GM19351 (cell line): Measurements from ENCODE around the gene PRR12.
A peak's percentile ranks its signal among the peaks of the same experiment; 100 is the strongest.

Experiments
- ATAC-seq: cut with Tn5 transposase; IDR thresholded peaks from one replicate; pipeline ENCODE4 v1.9.1; 2021; ENCODE audit warnings: mild to moderate bottlenecking, moderate library complexity; ENCODE audit not compliant: unreplicated experiment

PRR12 gene

DNA sequence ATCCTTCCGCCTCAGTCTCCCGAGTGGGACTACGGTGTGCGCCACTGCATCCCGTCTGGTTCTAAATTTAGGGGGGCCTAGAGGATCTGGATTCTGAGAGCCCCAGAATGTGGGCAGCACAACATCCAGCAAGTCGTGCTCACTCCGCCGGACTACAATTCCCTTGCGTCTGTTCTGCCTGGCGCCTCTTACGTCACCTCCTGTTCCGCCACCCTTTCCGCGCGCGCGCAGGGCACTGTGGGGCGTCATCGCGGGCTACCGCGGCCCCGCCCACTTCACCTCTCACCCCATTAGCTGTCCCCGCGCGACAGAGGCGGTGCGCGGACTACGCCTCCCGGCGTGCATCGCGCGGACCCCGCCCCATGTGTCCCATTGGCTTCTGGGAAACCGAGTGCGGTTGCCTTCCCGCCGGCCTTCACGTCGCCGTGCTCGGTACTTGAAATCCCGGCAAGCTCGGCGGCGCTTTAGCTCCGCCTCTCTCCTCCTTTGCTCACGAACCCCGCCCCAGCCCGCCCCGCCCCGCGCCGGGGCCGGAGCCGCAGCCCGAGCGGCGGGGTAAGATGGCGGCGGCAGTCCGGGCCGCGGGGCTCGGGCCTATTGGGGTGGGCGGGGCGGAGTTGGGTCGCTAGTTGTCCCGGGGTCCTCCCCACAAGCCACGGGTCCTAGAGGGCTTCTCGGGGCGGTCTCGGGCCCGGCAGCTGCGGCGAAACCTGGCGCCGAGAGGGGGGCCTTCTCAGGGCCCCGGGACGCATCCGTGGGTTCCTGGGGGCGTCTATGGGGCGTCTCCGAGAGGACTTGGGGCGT, 50.9 kb downstream of the PRR12 start, which contains the start of gene SCAF1:
Gene SCAF1, plus strand, starts transcription at position 522 of the 804 bp plus-strand sequence. CDS start 2,818 bp downstream, outside the sequence.
- ATAC-seq, result peak; percentile 51

DNA sequence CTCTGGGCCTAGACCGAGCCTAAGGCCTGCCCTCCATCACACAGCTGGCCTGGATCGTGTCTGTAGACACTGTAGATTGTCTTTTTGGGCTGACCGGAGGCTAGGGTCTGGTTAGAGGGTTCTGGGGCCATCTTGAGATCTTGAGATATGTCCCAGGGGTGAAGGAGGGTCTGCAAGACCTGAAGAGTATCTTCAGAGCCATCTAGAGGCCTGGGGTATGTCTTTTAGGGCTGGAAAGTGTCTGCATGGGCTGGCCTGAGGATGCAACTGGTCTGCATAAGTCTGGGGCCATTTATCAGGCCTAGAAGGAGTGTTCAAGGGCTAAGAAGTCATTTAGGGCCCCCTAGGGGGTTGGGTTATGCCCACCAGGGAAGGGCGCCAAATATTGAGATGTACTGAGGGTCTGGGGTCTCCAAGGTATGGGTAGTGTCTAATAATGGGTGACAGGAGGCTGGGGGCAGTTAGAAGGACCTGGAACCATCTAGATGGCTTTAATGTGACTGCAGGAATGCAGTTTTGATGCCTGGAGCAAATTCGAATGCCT, 51.6 kb downstream of the PRR12 start:
- ATAC-seq, result no peak

DNA sequence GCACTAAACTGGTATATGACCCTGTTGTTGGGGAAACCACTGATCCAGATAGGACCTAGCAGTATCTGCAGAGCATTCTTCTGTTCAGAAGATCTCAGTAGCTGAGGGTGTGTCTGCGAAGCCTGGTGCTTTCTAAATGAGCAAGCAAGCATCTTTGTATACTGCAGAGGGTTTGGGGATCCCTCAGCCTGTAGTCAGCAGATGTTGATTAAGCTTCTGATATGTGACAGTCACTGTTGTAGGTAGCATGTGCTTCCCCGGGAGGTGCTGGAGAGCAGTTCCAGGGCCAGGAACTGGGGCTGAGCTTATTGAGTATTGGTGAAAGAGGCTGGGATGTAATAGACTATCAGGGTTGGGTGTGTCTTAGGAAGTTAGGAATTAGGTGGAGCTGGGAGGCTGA, 52.5 kb downstream of the PRR12 start:
- ATAC-seq, result no peak

DNA sequence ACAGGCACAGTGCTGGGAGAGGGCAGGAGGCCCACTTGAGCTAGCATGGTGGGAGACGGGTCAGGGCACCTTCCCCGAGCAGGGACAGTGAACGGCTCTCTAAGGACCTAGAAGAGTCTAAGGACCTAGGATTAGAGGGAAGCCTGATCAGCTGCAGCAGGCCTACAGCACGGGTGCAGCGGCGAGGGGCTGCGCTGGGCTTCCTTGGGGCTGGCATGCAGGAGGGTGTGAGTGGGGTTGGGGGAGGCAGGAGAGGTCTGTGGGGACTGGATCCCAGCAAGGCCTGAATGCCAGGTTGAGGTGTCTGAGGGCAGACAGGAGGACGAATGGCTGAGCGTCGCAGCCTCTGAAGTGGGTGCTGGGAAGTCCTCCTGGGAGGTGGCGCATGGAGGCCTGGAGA, 54.6 kb downstream of the PRR12 start:
- ATAC-seq, result no peak

DNA sequence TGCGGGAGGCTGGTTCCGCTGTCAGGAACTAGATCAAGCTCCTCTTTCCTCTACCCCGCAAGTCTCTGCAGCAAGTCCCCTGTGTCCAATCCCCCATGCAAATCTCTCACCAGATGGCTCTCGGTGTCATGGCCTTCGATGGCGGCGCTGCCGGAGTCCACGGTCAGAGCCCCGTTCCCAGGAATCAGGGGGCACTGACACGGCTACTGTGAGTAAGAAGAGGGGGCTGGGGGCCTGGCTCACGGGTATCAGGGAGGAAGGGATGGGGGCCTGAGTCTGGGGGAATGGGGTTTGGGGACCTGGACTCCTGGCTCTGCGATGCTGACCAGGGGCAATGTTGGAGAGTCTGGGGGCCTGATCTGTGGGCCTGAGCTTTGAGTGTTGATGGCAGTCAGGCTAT, 55.0 kb downstream of the PRR12 start:
- no peak for ATAC-seq

DNA sequence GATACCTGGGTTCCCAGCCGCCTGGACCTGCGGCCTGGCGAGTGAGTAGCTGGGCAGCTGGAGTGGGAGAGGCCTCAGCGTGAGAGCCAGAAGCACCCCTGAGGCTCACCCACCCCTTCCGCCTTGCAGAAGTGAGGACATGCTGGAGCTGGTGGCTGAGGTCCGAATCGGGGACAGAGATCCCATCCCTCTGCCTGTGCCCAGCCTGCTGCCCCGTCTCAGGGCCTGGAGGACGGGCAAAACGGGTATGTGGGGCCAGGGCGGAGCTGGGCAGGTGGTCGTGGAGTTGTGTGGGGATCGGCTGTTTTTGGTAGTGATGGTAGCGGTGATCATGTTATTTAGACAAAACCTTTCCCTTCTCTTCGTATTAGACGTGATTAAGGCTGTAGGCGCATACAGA, 55.6 kb downstream of the PRR12 start:
- ATAC-seq, result no peak

DNA sequence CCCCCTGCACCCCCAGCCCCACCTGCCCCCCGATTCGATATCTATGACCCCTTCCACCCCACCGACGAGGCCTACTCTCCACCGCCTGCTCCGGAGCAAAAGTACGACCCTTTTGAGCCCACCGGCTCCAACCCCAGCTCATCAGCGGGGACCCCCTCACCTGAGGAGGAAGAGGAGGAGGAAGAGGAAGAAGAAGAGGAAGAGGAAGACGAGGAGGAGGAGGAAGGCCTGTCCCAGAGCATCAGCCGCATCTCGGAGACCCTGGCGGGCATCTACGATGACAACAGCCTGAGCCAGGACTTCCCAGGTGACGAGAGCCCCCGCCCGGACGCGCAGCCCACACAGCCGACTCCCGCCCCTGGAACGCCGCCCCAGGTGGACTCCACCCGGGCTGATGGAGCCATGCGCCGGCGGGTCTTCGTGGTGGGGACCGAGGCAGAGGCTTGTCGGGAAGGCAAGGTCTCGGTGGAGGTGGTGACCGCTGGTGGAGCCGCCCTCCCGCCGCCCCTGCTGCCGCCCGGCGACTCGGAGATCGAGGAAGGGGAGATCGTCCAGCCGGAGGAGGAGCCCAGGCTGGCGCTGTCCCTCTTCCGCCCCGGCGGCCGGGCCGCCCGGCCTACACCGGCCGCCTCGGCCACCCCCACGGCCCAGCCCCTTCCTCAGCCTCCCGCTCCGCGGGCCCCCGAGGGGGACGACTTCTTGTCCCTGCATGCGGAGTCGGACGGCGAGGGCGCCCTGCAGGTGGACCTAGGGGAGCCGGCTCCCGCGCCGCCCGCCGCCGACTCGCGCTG, 60.2 kb downstream of the PRR12 start:
- ATAC-seq, result no peak

DNA sequence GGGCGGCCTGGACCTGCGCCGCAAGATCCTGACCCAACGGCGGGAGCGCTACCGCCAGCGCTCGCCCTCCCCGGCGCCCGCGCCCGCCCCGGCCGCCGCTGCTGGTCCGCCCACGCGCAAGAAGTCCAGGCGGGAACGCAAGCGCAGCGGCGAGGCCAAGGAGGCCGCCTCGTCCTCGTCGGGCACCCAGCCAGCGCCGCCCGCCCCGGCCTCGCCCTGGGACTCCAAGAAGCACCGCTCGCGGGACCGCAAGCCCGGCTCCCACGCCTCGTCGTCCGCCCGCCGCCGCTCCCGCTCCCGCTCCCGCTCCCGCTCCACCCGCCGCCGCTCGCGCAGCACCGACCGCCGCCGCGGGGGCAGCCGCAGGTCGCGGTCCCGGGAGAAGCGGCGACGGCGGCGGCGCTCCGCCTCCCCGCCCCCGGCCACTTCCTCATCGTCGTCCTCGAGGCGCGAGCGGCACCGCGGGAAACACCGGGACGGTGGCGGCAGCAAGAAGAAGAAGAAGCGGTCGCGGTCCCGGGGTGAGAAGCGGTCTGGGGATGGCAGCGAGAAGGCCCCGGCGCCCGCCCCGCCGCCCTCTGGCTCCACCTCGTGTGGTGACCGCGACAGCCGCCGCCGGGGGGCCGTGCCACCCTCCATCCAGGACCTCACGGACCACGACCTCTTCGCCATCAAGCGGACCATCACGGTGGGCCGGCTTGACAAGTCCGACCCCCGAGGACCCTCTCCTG, 61.0 kb downstream of the PRR12 start:
- ATAC-seq, result no peak

DNA sequence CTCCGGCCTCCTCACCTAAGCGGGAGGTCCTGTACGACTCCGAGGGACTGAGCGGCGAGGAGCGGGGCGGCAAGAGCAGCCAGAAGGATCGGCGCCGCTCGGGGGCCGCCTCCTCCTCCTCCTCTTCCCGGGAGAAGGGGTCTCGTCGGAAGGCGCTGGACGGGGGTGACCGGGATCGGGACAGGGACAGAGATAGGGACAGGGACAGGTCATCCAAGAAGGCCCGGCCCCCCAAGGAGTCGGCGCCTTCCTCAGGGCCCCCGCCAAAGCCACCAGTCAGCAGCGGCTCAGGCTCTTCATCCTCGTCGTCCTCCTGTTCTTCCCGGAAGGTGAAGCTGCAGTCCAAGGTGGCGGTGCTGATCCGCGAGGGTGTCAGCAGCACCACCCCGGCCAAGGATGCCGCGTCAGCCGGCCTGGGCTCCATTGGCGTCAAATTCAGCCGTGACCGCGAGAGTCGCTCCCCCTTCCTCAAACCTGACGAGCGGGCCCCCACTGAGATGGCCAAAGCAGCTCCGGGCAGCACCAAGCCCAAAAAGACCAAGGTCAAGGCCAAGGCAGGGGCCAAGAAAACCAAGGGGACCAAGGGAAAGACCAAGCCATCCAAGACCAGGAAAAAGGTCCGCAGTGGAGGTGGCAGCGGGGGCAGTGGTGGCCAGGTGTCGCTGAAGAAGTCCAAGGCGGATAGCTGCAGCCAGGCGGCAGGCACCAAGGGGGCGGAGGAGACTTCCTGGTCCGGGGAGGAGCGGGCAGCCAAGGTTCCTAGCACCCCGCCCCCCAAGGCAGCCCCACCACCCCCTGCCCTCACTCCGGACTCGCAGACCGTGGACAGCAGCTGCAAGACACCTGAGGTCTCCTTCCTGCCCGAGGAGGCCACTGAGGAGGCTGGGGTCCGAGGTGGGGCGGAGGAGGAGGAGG, 61.8 kb downstream of the PRR12 start:
- no peak for ATAC-seq

DNA sequence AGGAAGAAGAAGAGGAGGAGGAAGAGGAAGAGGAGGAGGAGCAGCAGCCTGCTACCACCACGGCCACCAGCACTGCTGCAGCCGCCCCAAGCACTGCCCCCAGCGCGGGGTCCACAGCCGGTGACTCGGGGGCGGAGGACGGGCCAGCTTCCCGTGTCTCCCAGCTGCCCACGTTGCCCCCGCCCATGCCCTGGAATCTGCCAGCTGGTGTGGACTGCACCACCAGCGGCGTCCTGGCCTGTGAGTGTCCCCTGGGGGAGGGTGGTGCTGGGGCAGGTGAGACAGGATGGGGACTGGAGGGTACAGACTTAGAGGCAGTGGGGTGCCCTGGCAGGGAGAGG, 62.5 kb downstream of the PRR12 start:
- ATAC-seq, result no peak

DNA sequence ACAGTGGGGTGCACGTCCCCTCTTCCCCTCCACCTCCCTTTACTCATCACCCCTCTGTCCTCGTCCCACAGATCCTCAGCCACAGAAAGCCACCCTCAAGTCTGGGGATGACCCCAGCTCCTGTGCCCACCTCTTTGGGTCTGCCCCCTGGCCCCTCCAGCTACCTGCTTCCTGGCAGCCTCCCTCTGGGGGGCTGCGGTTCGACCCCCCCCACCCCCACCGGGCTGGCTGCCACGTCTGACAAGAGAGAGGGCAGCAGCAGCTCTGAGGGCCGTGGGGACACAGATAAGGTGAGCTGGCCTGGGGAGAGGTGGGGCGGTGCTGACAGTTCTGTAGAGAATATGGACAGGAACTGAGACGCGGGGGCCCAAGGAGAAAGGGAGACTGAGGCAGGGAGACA, 63.6 kb downstream of the PRR12 start:
- ATAC-seq, result no peak

DNA sequence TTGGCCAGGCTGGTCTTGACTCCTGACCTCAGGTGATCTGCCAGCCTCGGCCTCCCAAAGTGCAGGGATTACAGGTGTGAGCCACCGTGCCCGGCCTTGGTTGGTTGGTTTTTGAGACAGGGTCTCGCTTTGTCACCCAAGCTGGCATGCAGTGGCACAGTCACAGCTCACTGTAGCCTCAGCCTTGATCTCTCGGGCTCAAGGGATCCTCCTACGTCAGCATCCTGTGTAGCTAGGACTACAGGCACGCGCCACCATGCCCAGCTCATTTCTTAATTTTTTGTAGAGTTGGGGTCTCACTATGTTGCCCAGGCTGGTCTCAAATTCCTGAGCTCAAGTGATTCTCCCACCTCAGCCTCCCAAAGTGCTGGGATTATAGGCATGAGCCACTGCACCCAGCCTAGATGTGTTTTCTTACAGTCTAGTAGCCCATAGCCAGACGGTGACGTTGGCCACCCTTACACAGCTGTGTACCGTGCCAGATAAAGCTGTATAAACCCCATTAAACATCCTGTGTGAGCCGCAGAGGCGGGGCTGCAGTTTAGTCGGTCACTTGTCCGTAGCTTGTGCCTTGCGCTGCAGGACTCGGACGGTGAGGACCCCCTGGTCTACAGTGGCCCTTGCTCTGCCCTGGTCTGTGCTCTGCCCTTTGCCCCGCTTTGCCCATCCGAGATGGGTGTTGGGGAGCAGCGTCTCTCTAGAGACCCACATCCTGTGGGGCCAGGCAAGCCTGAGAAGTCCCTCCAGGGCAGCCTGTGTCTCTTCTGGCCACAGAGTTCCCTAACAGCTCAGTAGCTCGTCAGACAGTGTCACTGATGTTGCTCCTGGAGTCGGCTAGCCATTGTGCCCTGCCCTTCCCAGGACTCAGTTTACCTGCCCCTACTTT, 64.8 kb downstream of the PRR12 start:
- no peak for ATAC-seq

DNA sequence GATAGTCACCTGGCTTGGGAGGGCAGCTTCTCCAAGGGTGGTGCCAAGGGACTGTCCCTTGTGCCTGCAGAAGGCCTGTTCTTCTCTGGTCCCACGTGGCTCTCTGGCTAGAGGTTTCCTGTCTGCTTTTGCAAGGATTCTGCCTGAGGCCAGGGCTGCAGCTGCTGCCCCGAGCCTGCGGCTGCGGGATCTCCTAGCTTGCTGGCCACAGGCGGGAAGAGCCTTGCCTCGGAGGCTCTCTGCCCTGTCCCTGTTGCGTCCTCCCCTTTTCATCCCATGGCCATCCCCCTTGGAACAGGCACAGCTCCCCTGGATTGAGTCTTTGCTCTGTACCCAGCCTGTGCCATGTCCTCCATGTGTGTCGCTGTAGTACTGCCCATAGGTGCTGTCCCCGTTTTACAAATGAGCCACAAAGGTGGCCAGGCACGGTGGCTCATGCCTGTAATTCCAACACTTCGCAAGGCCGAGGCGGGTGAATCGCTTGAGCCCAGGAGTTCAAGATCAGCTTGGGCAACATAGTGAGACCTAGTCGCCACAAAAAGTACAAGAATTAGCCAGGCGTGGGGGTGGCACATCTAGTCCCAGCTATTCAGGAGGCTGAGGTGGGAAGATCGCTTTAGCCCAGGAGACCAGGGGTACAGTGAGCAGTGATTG, 65.6 kb downstream of the PRR12 start:
- no peak for ATAC-seq

DNA sequence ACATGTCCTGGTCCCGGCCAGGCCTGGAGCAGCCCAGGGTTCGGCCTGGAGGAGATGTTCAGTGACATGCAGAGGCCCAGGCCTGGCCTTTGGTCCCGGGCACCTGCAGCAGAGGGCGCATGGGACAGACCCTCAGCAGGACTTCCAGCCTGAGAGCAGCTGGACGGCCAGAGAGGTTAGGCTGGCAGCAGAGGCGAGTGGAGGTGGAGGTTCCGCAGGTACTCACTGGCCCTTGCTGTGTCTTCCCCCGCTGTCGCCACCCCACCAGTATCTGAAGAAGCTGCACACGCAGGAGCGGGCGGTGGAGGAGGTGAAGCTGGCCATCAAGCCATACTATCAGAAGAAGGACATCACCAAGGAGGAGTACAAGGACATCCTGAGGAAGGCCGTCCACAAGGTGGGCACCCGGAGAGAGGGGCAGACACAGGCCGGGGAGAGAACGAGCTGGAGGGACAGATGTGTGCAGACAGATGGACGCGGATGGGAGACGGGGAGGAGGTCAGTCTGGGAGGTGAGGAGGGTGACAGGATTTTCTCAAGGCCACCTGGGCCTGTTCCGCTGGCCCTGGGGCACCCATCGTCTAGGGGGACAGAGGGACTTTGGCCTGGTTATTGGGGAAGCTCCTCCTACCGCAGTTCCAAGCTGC, 66.6 kb downstream of the PRR12 start:
- ATAC-seq, result no peak

DNA sequence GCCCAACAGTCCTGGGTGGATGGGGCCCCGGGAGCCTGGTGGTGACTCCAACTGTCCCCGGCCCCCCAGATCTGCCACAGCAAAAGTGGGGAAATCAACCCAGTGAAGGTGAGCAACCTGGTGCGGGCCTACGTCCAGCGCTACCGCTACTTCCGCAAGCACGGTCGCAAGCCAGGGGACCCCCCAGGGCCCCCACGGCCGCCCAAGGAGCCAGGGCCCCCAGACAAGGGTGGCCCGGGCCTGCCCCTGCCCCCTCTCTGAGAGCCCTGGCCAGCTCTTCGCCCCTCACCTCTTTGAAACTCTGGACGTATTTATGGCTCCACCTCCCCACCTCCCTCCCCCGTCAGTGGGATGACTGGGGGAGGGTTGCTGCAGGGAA, 67.1 kb downstream of the PRR12 start:
- no peak for ATAC-seq

DNA sequence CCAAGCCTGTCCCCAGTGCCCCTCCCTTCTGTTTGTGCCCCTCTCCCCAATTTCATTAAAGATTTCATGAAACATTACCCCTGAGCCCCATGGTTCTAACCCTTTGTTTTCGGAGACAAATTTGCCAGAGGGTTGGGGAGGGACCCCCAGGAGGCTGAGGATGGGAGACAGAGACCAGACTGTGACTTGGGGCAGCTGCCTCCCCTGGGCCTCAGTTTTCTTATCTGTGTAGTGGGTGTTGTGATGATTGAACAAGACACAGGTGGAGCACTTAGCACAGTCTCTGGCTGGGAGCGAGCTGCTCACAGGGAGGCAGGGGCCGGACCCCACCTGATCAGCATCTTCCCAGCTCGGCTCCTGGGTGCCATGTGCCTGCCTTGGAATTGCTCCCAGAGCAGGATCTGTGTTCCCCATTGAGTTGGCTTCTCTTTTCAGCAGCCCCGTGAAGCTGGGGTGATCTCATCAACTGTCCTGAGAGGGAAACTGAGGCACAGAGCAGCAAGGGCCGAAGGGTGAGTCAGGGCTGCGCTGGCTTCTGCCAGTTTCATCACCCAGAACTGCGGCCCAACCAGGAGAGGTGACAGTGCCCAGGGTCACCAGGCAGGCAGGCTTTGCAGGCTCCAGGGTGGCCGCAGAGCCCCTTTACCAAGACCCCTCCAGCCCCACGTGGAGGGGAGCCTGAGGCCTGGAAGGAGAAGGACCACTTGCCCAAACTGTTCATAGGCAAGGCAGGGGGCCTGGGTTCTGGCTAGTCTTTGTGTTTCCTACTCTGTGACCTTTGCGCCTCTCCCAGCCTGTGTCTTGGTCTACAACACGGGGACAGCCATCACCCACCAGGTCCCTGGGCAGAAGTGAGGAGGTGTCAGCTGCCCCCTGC, 67.8 kb downstream of the PRR12 start:
- ATAC-seq, result no peak

DNA sequence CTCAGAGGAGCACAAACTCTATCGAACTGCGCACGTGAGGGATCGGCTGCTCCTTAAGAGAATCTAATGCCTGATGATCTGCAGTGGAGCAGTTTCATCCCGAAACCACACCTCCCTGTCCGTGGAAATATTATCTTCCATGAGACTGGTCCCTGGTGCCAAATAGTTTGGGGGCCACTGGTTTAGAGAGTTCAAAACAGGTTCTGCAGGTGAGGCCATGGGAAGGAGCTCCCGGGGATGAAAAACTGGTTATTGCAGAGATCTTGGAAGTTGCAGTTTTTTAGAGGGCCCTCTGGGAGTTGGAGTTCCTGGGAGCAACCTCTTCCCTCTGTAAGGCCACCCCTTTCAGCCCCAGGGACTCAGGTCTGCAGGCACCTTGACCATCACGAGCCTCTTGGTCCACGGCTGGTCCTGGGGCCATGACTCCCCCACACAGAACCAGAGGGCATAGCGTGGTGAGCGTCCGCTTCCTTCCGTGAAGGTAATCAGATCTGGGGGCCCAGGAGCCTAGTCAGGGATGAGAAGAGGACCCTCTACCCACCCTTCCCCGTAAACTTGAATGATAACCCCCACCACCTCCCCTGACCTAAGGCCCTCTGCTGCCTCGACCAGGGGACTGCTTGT, 69.5 kb downstream of the PRR12 start:
- ATAC-seq, result no peak
